HCT116 (cell line): ENCODE measurements around the gene RNF31. TPM values are rescaled to one million over a fixed set of nuclear protein-coding genes. Genes with fewer than 3 reads are reported as not detected.
"Not testable (repeated sequence)": the region's sequence is repeated elsewhere in the genome, so short reads cannot be mapped to it uniquely, and the experiment has no call there.

Experiments used
- ATAC-seq: fragments of 200-7000 bp; cut with Tn5 transposase; 2 replicates; pipeline ENCODE4 v1.9.1; 2020; ENCODE audit warnings: mild to moderate bottlenecking, moderate library complexity
- BruUV-seq: library from RNA; stranded (reverse); fragments of 400-500 nt; replicated peaks from 2 replicates; lab custom pipeline; 2021; lab: Mats Ljungman, UMichigan
- CTCF ChIA-PET: fragments of 300-600 bp; sonication (Branson Sonifier 250); formaldehyde crosslinking; loops from one replicate; lab custom pipeline; 2021; ENCODE audit warnings: antibody characterized with exemption; lab: Charles Lee
- POLR2A ChIA-PET: fragments of 300-600, 350-600 bp; sonication (Branson Sonifier 250); formaldehyde crosslinking; loops from one replicate; lab custom pipeline; 2021; ENCODE audit warnings: antibody characterized with exemption; lab: Charles Lee
- RAD21 ChIA-PET, 2 experiments: fragments of 300-600 bp; sonication (Branson Sonifier 250); formaldehyde crosslinking; loops; one replicate each; lab custom pipeline; 2023; ENCODE audit warnings: low total read pairs in 2 of 2; ENCODE audit not compliant: uncharacterized antibody in 2 of 2, unreplicated experiment in 2 of 2, low non-redundant PET in 1 of 2; lab: Charles Lee
- DNase-seq: peaks from one replicate; pipeline ENCODE4 v3.0.0-alpha.2; 2010; ENCODE audit warnings: low read depth, low spot score
- H2AFZ ChIP-seq: fragments of 200-600 bp; shearing (Covaris generic), sonication (generic); 2 replicates; pipeline ENCODE4 v1.6.1; 2017; ENCODE audit warnings: low read depth, mixed run types, mixed read lengths, antibody characterized with exemption, low read length; ENCODE audit not compliant: poor library complexity, severe bottlenecking
- H3K27ac ChIP-seq: 2 replicates; pipeline ENCODE4 v1.5.1; 2012; ENCODE audit warnings: low read depth, low read length
- H3K27me3 ChIP-seq: fragments of 200-600 bp; sonication (generic); 2 replicates; pipeline ENCODE4 v1.6.1; 2016; ENCODE audit warnings: mixed run types, low read length, mixed read lengths; ENCODE audit not compliant: insufficient read depth
- H3K36me3 ChIP-seq, 2 experiments: fragments of 200-500 bp in 1 of 2; fragments of 200-600 bp in 1 of 2; sonication (Bioruptor generic) in 1 of 2; sonication (generic) in 1 of 2; 2 replicates each; pipeline versions ENCODE4 v1.5.1 to v1.6.1; 2014 to 2016; ENCODE audit warnings: low read length in 2 of 2, inconsistent platforms in 1 of 2, mixed read lengths in 1 of 2, mixed run types in 1 of 2; ENCODE audit not compliant: insufficient read depth in 2 of 2, control insufficient read depth in 1 of 2
- H3K4me1 ChIP-seq, 2 experiments: fragments of 200-600 bp in 1 of 2; sonication (generic) in 1 of 2; 2 replicates each; pipeline versions ENCODE4 v1.5.1 to v1.6.1; 2012 to 2017; ENCODE audit warnings: low read length in 2 of 2, inconsistent platforms in 1 of 2, mild to moderate bottlenecking in 1 of 2, mixed read lengths in 1 of 2, mixed run types in 1 of 2, moderate library complexity in 1 of 2; ENCODE audit not compliant: insufficient read depth in 2 of 2, control insufficient read depth in 1 of 2
- H3K4me2 ChIP-seq: fragments of 200-600 bp; sonication (generic); 2 replicates; pipeline ENCODE4 v1.6.1; 2017; ENCODE audit warnings: mixed run types, low read length, mixed read lengths
- H3K4me3 ChIP-seq, 2 experiments: fragments of 200-600 bp in 1 of 2; sonication (generic) in 1 of 2; replicated peaks in 1 of 2; 2 replicates each; pipeline ENCODE4 v1.5.1; 2011 to 2016; ENCODE audit warnings: low read length in 2 of 2, control low read depth in 1 of 2, low read depth in 1 of 2, mild to moderate bottlenecking in 1 of 2, mixed read lengths in 1 of 2, mixed run types in 1 of 2
- H3K79me2 ChIP-seq: fragments of 200-600 bp; sonication (generic); 2 replicates; pipeline ENCODE4 v1.6.1; 2017; ENCODE audit warnings: mild to moderate bottlenecking, mixed run types, low read length, moderate library complexity, mixed read lengths; ENCODE audit not compliant: insufficient read depth
- H3K9ac ChIP-seq: fragments of 200-600 bp; sonication (generic); 2 replicates; pipeline ENCODE4 v1.6.1; 2016; ENCODE audit warnings: low read length, mixed read lengths
- H3K9me2 ChIP-seq: fragments of 200-600 bp; sonication (generic), shearing (Covaris generic); 2 replicates; pipeline ENCODE4 v1.6.1; 2017; ENCODE audit warnings: mixed run types, mild to moderate bottlenecking, moderate library complexity; ENCODE audit not compliant: insufficient read depth
- H3K9me3 ChIP-seq, 2 experiments: fragments of 200-500 bp in 1 of 2; fragments of 200-600 bp in 1 of 2; sonication (Bioruptor generic) in 1 of 2; sonication (generic) in 1 of 2; 2 replicates each; pipeline ENCODE4 v1.6.1; 2014 to 2017; ENCODE audit warnings: low read length in 2 of 2, mixed read lengths in 2 of 2, inconsistent platforms in 1 of 2, low read depth in 1 of 2, mild to moderate bottlenecking in 1 of 2, mixed run types in 1 of 2, moderate library complexity in 1 of 2; ENCODE audit not compliant: control insufficient read depth in 1 of 2, insufficient read depth in 1 of 2
- H4K20me1 ChIP-seq: fragments of 200-600 bp; sonication (generic), shearing (Covaris generic); 2 replicates; pipeline ENCODE4 v1.6.1; 2017; ENCODE audit warnings: mixed run types, mild to moderate bottlenecking, moderate library complexity; ENCODE audit not compliant: insufficient read depth
- CBX3 ChIP-seq: IDR thresholded peaks from 2 replicates; pipeline ENCODE4 v1.6.1; 2012; ENCODE audit warnings: low read depth
- ELF1 ChIP-seq: IDR thresholded peaks from 2 replicates; pipeline ENCODE4 v1.6.1; 2012; ENCODE audit warnings: low read depth, borderline replicate concordance
- EZH2 ChIP-seq: fragments of 200-600 bp; sonication (generic); IDR thresholded peaks from 2 replicates; pipeline ENCODE4 v1.6.1; 2017; ENCODE audit warnings: antibody characterized with exemption, mixed run types
- EZH2phosphoT487 ChIP-seq: fragments of 200-600 bp; IDR thresholded peaks from 2 replicates; pipeline ENCODE4 v1.6.1; 2018; ENCODE audit warnings: antibody characterized with exemption, borderline replicate concordance
- FOSL1 ChIP-seq: IDR thresholded peaks from 2 replicates; pipeline ENCODE4 v1.6.1; 2012; ENCODE audit warnings: low read depth
- POLR2A ChIP-seq: IDR thresholded peaks from 2 replicates; pipeline ENCODE4 v1.7.0; 2011; ENCODE audit warnings: borderline replicate concordance; ENCODE audit not compliant: insufficient read depth, insufficient read length; ENCODE audit errors: extremely low read depth
- SP1 ChIP-seq: IDR thresholded peaks from 2 replicates; pipeline ENCODE4 v1.6.1; 2012; ENCODE audit warnings: low read depth
- YY1 ChIP-seq: IDR thresholded peaks from 2 replicates; pipeline ENCODE4 v1.6.1; 2011; ENCODE audit warnings: low read length, low read depth, moderate library complexity, mild to moderate bottlenecking; ENCODE audit not compliant: insufficient replicate concordance; ENCODE audit errors: extremely low read depth
- ZFX ChIP-seq: fragments of 450-650 bp; IDR thresholded peaks from 2 replicates; pipeline ENCODE4 v1.6.1; 2017
- intact Hi-C: fragments of 100-400 bp; cut with micrococcal nuclease; formaldehyde crosslinking; loops from 2 replicates; pipeline ENCODE4 v1.10.0; 2022
- total RNA-seq: library from RNA; stranded (reverse); gene quantifications from one replicate; pipeline ENCODE4 v1.2.1, GENCODE V29; 2021; ENCODE audit not compliant: unreplicated experiment
- TF ChIP-seq, protein P1 (sequence below): IDR thresholded peaks from 2 replicates; pipeline ENCODE4 v1.6.1; 2012; ENCODE audit warnings: low read depth
- TF ChIP-seq, protein P2 (sequence below): IDR thresholded peaks from 2 replicates; pipeline ENCODE4 v1.6.1; 2012

RNF31 gene
- total RNA-seq, 1 experiment from 2014 or later: 78.0 TPM

DNA sequence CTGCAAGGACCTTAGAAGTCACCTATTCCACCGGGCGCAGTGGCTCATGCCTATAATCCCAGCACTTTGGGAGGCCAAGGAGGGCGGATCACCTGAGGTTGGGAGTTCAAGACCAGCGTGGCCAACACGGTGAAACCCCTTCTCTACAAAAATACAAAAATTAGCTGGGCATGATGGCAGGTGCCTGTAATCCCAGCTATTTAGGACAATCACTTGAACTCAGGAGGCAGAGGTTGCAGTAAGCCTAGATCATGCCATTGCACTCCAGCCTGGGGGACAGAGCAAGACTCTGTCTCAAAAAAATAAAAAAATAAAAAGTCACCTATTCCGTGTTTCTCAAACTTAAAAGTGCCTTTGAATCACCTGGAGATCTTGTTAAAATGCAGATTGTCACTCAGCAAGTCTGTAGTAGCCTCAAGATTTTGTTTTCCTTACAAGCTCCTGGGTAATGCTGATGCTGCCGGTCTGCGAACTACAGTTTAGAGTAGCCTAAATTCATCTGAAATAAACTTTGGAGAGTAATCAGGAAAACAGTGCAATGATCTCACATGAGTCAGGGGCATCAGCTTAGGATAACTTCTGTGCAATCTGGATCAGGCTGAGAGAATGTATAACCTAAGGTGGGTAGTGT lies 41.6 kb upstream of the RNF31 start:
- H3K9ac ChIP-seq, H3K4me1 ChIP-seq, H3K27me3 ChIP-seq, BruUV-seq, H4K20me1 ChIP-seq, H3K4me3 ChIP-seq, intact Hi-C loops, H3K27ac ChIP-seq, H3K79me2 ChIP-seq, H3K9me3 ChIP-seq, DNase-seq, ATAC-seq, H3K9me2 ChIP-seq, H2AFZ ChIP-seq, H3K4me2 ChIP-seq, H3K36me3 ChIP-seq: not testable (repeated sequence)
- CTCF ChIA-PET: interaction anchor here (5.4 kb wide), 1 partner anchor 49 kb away, joined by 116 read pairs; no protein-coding TSS in a partner anchor
- RAD21 ChIA-PET: interaction anchor here in 1 of 2 experiments (1.5 kb wide), 1 partner anchor 48 kb away, joined by 4 read pairs; no protein-coding TSS in a partner anchor
- POLR2A ChIA-PET: interaction anchor here (0.9 to 3.6 kb wide), 4 partner anchors 9 to 48 kb away, joined by 3 to 20 read pairs (median 6); partner anchors contain the start of genes DCAF11, NRL and PCK2

DNA sequence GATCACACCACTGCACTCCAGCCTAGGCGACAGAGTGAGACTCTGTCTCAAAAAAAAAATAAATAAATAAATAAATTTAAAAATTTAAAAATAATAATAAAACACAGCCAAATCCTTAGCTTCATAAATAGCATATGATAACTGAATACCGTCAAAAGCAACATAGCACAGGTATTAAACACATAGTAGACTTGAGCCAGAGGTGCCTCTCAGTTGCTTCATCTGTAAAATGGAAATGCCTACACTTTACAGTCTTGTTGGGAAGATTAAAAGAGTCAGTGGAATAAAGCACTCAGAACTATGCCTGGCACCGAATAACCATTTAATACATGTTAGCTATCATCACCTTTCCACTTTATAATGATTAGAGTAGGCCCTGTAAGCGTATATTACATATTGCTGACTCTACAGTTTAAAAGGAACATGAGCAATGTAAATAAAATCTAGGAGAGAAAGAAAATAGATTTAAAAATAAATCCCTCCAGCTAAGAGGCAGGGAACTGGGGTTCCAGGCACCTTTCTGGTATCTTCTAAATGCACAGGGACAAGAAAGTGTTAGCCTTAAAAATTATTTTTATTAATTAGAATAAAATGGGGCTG lies 40.5 kb upstream of the RNF31 start:
- ChIA-PET POLR2A (interaction anchor here (1.0 to 3.6 kb wide), 4 partner anchors 9 to 49 kb away, joined by 3 to 20 read pairs (median 8); partner anchors contain the start of gene PCK2), RAD21 (interaction anchor here (1.0 to 1.5 kb wide), 2 partner anchors 9 to 49 kb away, joined by 3 to 4 read pairs; no protein-coding TSS in a partner anchor), CTCF (interaction anchor here (0.5 to 5.5 kb wide), 3 partner anchors 14 to 63 kb away, joined by 3 to 116 read pairs (median 73); partner anchors contain the start of gene PCK2)
- H3K9me3 ChIP-seq: peaks cover 0 to 5% of the 10 kb centered on the region in 2 experiments; a peak in 1 of 4 replicates
- no peak overlapping the region for H3K4me3 ChIP-seq
- H3K4me1 ChIP-seq: peaks cover 2 to 9% of the 10 kb centered on the region in 2 experiments; a peak in 3 of 4 replicates
- intact Hi-C loops: no loop called here
- H3K27ac ChIP-seq: no peak overlapping the region
- no peaks in the 10 kb centered on the region for H3K9me2 ChIP-seq
- H4K20me1 ChIP-seq: no peaks in the 10 kb centered on the region
- H3K4me2 ChIP-seq: no peak overlapping the region
- H3K36me3 ChIP-seq: no peaks in the 10 kb centered on the region
- ATAC-seq (no peak), DNase-seq (no peak)
- H3K27me3 ChIP-seq: no peaks in the 10 kb centered on the region
- no peaks in the 10 kb centered on the region for H3K79me2 ChIP-seq
- BruUV-seq: no TSS peak
- no peak overlapping the region for H3K9ac ChIP-seq
- no peak overlapping the region for H2AFZ ChIP-seq
- TF ChIP-seq SP1 (no peak), EZH2phosphoT487 (no peak), ZFX (no peak), POLR2A (no peak), FOSL1 (no peak), EZH2 (no peak), YY1 (no peak), CBX3 (no peak), ELF1 (no peak)
- TF ChIP-seq, protein P1, sequence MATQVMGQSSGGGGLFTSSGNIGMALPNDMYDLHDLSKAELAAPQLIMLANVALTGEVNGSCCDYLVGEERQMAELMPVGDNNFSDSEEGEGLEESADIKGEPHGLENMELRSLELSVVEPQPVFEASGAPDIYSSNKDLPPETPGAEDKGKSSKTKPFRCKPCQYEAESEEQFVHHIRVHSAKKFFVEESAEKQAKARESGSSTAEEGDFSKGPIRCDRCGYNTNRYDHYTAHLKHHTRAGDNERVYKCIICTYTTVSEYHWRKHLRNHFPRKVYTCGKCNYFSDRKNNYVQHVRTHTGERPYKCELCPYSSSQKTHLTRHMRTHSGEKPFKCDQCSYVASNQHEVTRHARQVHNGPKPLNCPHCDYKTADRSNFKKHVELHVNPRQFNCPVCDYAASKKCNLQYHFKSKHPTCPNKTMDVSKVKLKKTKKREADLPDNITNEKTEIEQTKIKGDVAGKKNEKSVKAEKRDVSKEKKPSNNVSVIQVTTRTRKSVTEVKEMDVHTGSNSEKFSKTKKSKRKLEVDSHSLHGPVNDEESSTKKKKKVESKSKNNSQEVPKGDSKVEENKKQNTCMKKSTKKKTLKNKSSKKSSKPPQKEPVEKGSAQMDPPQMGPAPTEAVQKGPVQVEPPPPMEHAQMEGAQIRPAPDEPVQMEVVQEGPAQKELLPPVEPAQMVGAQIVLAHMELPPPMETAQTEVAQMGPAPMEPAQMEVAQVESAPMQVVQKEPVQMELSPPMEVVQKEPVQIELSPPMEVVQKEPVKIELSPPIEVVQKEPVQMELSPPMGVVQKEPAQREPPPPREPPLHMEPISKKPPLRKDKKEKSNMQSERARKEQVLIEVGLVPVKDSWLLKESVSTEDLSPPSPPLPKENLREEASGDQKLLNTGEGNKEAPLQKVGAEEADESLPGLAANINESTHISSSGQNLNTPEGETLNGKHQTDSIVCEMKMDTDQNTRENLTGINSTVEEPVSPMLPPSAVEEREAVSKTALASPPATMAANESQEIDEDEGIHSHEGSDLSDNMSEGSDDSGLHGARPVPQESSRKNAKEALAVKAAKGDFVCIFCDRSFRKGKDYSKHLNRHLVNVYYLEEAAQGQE: no peak
- TF ChIP-seq, protein P2, sequence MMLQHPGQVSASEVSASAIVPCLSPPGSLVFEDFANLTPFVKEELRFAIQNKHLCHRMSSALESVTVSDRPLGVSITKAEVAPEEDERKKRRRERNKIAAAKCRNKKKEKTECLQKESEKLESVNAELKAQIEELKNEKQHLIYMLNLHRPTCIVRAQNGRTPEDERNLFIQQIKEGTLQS: no peak
